ENCODE results near the gene ATP5F1A.
"Not testable (repeated sequence)": the region's sequence is repeated elsewhere in the genome, so short reads cannot be mapped to it uniquely, and the experiment has no call there.

Gene ATP5F1A

GRCh38 chr18:46048641-46049040, 49.5 kb downstream of the ATP5F1A start:
- DNase-seq (ENCODE audit: low read depth, low spot score) = no peak
- H3K4me1 ChIP-seq (ENCODE audit: control insufficient read depth, insufficient read depth, low read length) = no peaks in the 10 kb centered on the region
- H3K4me3 ChIP-seq (ENCODE audit: low read length) = no peak overlapping the region
- H3K27ac ChIP-seq (ENCODE audit: low read length) = no peak overlapping the region
- no peaks in the 10 kb centered on the region for H3K9me3 ChIP-seq (ENCODE audit: control insufficient read depth, insufficient read depth, low read length)
- H3K36me3 ChIP-seq (ENCODE audit: control insufficient read depth, insufficient read depth, low read length) = no peaks in the 10 kb centered on the region
- H3K27me3 ChIP-seq (ENCODE audit: control insufficient read depth, insufficient read depth, low read length) = no peaks in the 10 kb centered on the region
- no CpG with 5 or more reads among the region's 1 CpG for WGBS (ENCODE audit: insufficient coverage, insufficient read length)

DNA sequence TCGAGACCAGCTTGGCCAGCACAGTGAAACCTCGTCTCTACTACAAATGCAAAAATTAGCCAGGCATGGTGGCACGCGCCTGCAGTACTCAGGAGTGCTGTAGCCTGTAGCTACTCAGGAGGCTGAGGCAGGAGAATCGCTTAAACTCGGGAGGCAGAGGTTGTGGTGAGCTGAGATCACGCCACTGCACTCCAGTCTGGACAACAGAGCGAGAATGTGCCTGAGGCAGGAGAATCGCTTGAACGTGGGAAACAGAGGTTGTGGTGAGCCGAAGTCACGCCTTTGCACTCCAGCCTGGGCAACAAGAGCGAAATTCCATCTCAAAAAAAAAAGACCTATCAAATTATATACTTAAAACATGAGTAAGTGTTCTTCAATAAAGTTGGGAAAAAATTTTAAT, 50.7 kb downstream of the ATP5F1A start:
- not testable (repeated sequence) for H3K9me3 ChIP-seq (ENCODE audit: control insufficient read depth, insufficient read depth, low read length); H3K27ac ChIP-seq (ENCODE audit: low read length); H3K27me3 ChIP-seq (ENCODE audit: control insufficient read depth, insufficient read depth, low read length); DNase-seq (ENCODE audit: low read depth, low spot score); H3K4me1 ChIP-seq (ENCODE audit: control insufficient read depth, insufficient read depth, low read length); H3K36me3 ChIP-seq (ENCODE audit: control insufficient read depth, insufficient read depth, low read length); H3K4me3 ChIP-seq (ENCODE audit: low read length)
- no CpG with 5 or more reads among the region's 13 CpGs for WGBS (ENCODE audit: insufficient coverage, insufficient read length)

GRCh38 chr18:46046688-46047087, 51.4 kb downstream of the ATP5F1A start:
- no peaks in the 10 kb centered on the region for H3K9me3 ChIP-seq (ENCODE audit: control insufficient read depth, insufficient read depth, low read length)
- H3K36me3 ChIP-seq (ENCODE audit: control insufficient read depth, insufficient read depth, low read length) = no peaks in the 10 kb centered on the region
- H3K4me1 ChIP-seq (ENCODE audit: control insufficient read depth, insufficient read depth, low read length) = no peaks in the 10 kb centered on the region
- DNase-seq (ENCODE audit: low read depth, low spot score) = no peak
- H3K27me3 ChIP-seq (ENCODE audit: control insufficient read depth, insufficient read depth, low read length) = no peaks in the 10 kb centered on the region
- H3K27ac ChIP-seq (ENCODE audit: low read length) = no peak overlapping the region
- 100% methylated on average over 1 of the region's 2 CpGs for WGBS (ENCODE audit: insufficient coverage, insufficient read length)
- H3K4me3 ChIP-seq (ENCODE audit: low read length) = no peak overlapping the region

DNA sequence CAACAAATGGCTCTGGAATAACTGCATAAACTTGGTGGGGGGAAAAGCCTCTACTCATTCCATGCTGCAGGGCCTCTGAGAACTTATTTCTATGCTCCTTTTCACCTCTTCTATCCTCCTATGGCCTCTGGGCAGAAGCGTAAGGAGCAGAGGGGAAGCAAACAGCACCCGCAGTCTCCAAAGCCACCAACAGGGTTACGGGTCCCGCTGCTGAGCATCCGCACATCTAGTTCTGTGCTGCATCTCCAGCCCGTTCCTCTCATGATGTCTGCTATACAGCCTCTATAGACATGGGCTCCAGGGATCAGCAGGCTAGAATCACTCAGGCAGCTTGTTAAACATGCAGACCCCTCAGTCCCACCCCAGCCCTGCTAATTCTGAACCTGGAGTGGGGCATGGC, 52.0 kb downstream of the ATP5F1A start:
- Histone ChIP-seq H3K27ac (ENCODE audit: low read length) (no peak overlapping the region), H3K9me3 (ENCODE audit: control insufficient read depth, insufficient read depth, low read length) (no peaks in the 10 kb centered on the region), H3K36me3 (ENCODE audit: control insufficient read depth, insufficient read depth, low read length) (no peaks in the 10 kb centered on the region), H3K4me1 (ENCODE audit: control insufficient read depth, insufficient read depth, low read length) (no peaks in the 10 kb centered on the region), H3K4me3 (ENCODE audit: low read length) (no peak overlapping the region), H3K27me3 (ENCODE audit: control insufficient read depth, insufficient read depth, low read length) (no peaks in the 10 kb centered on the region)
- WGBS (ENCODE audit: insufficient coverage, insufficient read length) = no CpG with 5 or more reads among the region's 6 CpGs
- DNase-seq (ENCODE audit: low read depth, low spot score) = no peak

DNA sequence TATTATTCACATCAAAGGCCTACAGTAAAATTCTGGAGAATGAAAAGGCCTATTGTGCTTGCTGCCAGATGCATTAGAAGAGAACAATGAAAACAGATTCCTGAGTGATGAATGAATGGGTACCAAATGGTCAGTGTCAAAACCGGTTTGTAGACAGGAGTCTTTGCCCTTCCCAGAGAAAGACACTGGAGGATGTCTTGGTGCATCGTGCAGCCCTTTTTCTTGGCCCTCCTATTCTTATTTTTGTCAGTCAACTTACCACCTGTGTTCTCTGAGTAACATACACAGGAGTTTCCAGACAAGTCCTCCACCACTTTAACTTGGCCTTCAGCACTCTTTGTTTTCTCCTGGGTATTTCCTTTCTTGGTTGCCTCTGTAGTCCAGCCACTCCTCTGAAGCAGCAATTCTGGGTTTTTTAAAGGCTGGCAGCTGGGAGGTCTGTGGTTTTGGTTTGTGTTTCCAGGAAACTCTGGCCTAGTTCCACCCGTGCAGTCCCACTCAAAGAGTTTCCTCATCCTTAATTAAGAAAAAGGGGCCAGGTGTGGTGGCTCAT, 55.4 kb downstream of the ATP5F1A start:
- no peaks in the 10 kb centered on the region for H3K27me3 ChIP-seq (ENCODE audit: control insufficient read depth, insufficient read depth, low read length)
- DNase-seq (ENCODE audit: low read depth, low spot score) = no peak
- no peaks in the 10 kb centered on the region for H3K36me3 ChIP-seq (ENCODE audit: control insufficient read depth, insufficient read depth, low read length)
- no peak overlapping the region for H3K4me3 ChIP-seq (ENCODE audit: low read length)
- WGBS (ENCODE audit: insufficient coverage, insufficient read length) = no CpG with 5 or more reads among the region's 3 CpGs
- no peaks in the 10 kb centered on the region for H3K4me1 ChIP-seq (ENCODE audit: control insufficient read depth, insufficient read depth, low read length)
- H3K9me3 ChIP-seq (ENCODE audit: control insufficient read depth, insufficient read depth, low read length) = no peaks in the 10 kb centered on the region
- no peak overlapping the region for H3K27ac ChIP-seq (ENCODE audit: low read length)

- H3K27ac ChIP-seq (ENCODE audit: low read length) = no peak overlapping the region
- H3K27me3 ChIP-seq (ENCODE audit: control insufficient read depth, insufficient read depth, low read length) = no peaks in the 10 kb centered on the region
- no CpG with 5 or more reads among the region's 5 CpGs for WGBS (ENCODE audit: insufficient coverage, insufficient read length)
- no peaks in the 10 kb centered on the region for H3K9me3 ChIP-seq (ENCODE audit: control insufficient read depth, insufficient read depth, low read length)
- H3K4me3 ChIP-seq (ENCODE audit: low read length) = no peak overlapping the region
- no peak for DNase-seq (ENCODE audit: low read depth, low spot score)
- no peaks in the 10 kb centered on the region for H3K4me1 ChIP-seq (ENCODE audit: control insufficient read depth, insufficient read depth, low read length)
- no peaks in the 10 kb centered on the region for H3K36me3 ChIP-seq (ENCODE audit: control insufficient read depth, insufficient read depth, low read length)
Observed at GRCh38 chr18:46040747-46041104, 57.4 kb downstream of the ATP5F1A start.

- no peak for DNase-seq (ENCODE audit: low read depth, low spot score)
- H3K4me1 ChIP-seq (ENCODE audit: control insufficient read depth, insufficient read depth, low read length) = no peaks in the 10 kb centered on the region
- H3K36me3 ChIP-seq (ENCODE audit: control insufficient read depth, insufficient read depth, low read length) = no peaks in the 10 kb centered on the region
- no peaks in the 10 kb centered on the region for H3K27me3 ChIP-seq (ENCODE audit: control insufficient read depth, insufficient read depth, low read length)
- H3K27ac ChIP-seq (ENCODE audit: low read length) = no peak overlapping the region
- WGBS (ENCODE audit: insufficient coverage, insufficient read length) = no CpG with 5 or more reads among the region's 5 CpGs
- no peak overlapping the region for H3K4me3 ChIP-seq (ENCODE audit: low read length)
- H3K9me3 ChIP-seq (ENCODE audit: control insufficient read depth, insufficient read depth, low read length) = no peaks in the 10 kb centered on the region
Observed at GRCh38 chr18:46040033-46040746, 57.9 kb downstream of the ATP5F1A start.

DNA sequence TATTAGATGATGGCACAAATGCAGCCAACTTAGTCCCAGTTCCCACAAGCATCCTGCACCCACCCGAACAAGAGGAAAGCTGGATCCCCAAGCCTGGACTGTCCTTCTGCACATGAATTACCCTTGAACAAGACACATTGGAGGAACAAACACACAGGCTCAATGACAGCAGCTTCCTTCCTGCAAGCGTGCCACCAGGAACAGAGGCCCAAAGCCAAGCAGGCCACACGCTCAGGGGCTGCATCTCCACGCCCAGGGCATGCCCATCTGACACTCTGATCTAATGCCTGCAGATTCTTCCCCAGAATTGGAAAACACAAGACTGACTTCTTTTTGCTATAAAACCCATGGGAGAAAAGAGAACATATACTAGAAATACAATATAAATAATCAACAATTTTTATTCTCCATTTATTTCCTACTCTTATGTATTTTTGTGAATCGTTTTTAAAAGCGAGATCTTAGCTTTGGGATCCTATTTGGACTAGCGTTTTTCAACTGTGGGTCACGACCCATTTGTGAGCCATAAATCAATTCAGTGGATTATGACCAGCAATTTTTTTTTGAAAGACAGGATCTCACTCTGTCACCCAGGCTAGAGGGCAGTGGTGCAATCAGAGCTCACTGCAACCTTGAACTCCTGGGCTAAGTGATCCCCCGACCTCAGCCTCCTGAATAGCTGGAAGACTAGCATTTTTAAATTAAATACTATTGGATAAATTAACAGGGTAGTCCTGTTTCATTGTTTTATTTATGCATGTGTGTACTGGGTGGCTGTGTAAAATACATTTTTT, 60.4 kb downstream of the ATP5F1A start:
- WGBS (ENCODE audit: insufficient coverage, insufficient read length) = no CpG with 5 or more reads among the region's 9 CpGs
- no peak for DNase-seq (ENCODE audit: low read depth, low spot score)
- H3K27ac ChIP-seq (ENCODE audit: low read length) = no peak overlapping the region
- no peak overlapping the region for H3K4me3 ChIP-seq (ENCODE audit: low read length)
- no peaks in the 10 kb centered on the region for H3K36me3 ChIP-seq (ENCODE audit: control insufficient read depth, insufficient read depth, low read length)
- H3K4me1 ChIP-seq (ENCODE audit: control insufficient read depth, insufficient read depth, low read length) = no peaks in the 10 kb centered on the region
- no peaks in the 10 kb centered on the region for H3K27me3 ChIP-seq (ENCODE audit: control insufficient read depth, insufficient read depth, low read length)
- H3K9me3 ChIP-seq (ENCODE audit: control insufficient read depth, insufficient read depth, low read length) = no peaks in the 10 kb centered on the region

GRCh38 chr18:46035696-46036680, 62.1 kb downstream of the ATP5F1A start:
- no peak for DNase-seq (ENCODE audit: low read depth, low spot score)
- no peaks in the 10 kb centered on the region for H3K36me3 ChIP-seq (ENCODE audit: control insufficient read depth, insufficient read depth, low read length)
- no peaks in the 10 kb centered on the region for H3K27me3 ChIP-seq (ENCODE audit: control insufficient read depth, insufficient read depth, low read length)
- H3K4me3 ChIP-seq (ENCODE audit: low read length) = no peak overlapping the region
- H3K4me1 ChIP-seq (ENCODE audit: control insufficient read depth, insufficient read depth, low read length) = no peaks in the 10 kb centered on the region
- WGBS (ENCODE audit: insufficient coverage, insufficient read length) = no CpG with 5 or more reads among the region's 2 CpGs
- H3K27ac ChIP-seq (ENCODE audit: low read length) = no peak overlapping the region
- no peaks in the 10 kb centered on the region for H3K9me3 ChIP-seq (ENCODE audit: control insufficient read depth, insufficient read depth, low read length)

GRCh38 chr18:46034230-46034629, 63.9 kb downstream of the ATP5F1A start:
- Histone ChIP-seq H3K4me3 (ENCODE audit: low read length) (no peak overlapping the region), H3K27me3 (ENCODE audit: control insufficient read depth, insufficient read depth, low read length) (peaks cover 2% of the 10 kb centered on the region), H3K36me3 (ENCODE audit: control insufficient read depth, insufficient read depth, low read length) (no peaks in the 10 kb centered on the region), H3K9me3 (ENCODE audit: control insufficient read depth, insufficient read depth, low read length) (no peaks in the 10 kb centered on the region), H3K4me1 (ENCODE audit: control insufficient read depth, insufficient read depth, low read length) (no peaks in the 10 kb centered on the region), H3K27ac (ENCODE audit: low read length) (no peak overlapping the region)
- no peak for DNase-seq (ENCODE audit: low read depth, low spot score)
- WGBS (ENCODE audit: insufficient coverage, insufficient read length) = no CpG with 5 or more reads among the region's 1 CpG

All from iPS DF 6.9 (cell line).